HG03457 (cell line): ENCODE results near the gene USP24.

Source experiments
- ATAC-seq: cut with Tn5 transposase; IDR thresholded peaks from one replicate; pipeline ENCODE4 v1.9.1; 2021; ENCODE audit warnings: moderate number of reproducible peaks; ENCODE audit not compliant: unreplicated experiment

USP24 gene

DNA sequence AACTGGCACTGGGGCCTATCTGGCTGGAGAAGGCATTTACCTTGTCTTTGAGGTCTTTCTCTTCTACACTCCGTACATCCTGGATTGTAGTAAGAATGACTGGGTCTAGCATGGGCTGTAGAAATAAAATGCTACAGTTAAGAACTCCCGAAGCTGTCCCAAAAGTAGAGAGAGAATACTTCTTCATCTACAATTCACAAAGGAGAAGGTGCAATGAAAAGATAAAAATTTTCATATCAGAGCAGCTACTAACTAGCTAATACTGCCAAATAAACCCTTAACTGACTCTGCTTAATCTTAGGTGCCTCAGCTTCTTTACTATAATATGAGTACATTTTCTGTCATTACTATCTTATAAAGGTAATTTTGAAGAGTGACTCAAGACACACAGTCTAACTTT lies 55.6 kb downstream of the USP24 start:
- no peak for ATAC-seq

GRCh38 chr1:55156608-55157007 lies 58.6 kb downstream of the USP24 start:
- no peak for ATAC-seq

DNA sequence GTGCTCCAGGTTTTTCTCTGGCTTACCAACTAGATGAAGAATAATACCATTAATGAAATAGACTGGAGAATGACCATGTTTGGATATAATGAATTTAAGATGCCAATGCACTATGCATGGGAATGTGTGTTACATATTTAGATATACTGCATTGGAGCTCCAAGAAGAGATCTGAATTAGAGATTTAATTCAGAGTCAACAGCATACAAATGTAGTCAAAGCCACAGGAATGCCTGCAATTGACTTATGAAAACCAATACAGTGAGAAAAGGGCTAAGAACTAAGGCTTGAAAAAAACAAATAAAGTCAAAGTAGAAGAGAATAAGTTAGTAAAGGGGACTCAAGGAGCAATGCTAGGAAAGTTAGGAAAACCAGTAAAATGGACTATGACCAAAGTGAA lies 59.1 kb downstream of the USP24 start:
- ATAC-seq: no peak

GRCh38 chr1:55155522-55155921 lies 59.6 kb downstream of the USP24 start:
- ATAC-seq: no peak

GRCh38 chr1:55154616-55155015 lies 60.5 kb downstream of the USP24 start:
- ATAC-seq: no peak

DNA sequence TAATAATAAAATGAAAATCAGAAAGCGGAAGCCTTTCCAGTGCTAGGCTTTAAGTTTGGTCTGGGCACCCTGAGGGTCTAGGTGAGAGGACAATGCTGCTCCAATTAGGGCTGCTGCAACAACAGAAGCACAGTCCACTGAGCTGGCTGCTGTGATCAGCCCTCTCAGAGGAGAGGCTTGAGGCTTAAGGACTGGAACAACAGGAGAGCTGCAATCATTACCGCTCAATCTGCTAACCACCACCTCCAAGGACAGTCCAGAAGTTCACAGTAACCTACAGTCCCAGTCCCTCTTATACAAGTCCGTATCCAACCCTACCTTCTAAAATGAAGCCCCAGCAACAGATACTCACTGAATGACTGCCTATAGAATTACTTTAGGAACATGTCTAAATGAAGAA lies 62.1 kb downstream of the USP24 start:
- ATAC-seq: no peak

DNA sequence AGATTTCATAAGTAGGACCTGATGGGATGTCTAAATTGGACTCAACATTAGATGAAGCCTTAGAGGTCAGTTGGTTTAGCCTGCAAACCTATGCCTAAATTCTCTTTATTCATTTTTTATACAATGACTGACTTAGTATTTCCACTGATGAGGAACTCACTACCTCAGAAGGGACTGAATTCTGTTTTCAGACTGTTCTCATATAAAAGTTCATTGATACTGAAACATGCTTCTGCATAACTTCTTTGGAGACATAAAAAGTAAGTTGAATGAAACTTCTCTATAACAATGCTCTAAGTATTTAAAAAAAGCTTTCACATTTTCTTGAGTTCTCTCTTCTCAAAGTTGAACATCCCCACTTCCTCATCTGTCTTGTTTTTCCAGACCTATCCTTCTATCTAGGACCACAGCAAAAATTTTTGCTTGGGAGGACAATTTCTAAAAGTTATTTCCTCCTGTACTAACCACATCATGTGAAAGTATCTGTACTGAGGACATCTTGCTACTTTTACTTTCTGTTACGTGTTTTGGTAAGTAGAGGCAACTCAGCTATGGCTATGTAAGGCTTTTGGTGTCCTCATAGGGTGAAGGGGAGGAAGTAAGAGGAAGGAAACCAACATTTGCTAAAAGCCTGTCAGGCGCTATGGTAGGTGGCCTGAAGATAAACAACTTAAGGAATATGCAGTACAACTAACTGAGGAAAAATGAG lies 64.1 kb downstream of the USP24 start:
- peak; percentile 87 for ATAC-seq

GRCh38 chr1:55148676-55149075 lies 66.5 kb downstream of the USP24 start:
- ATAC-seq: no peak

GRCh38 chr1:55147524-55147923 lies 67.6 kb downstream of the USP24 start:
- ATAC-seq: no peak

DNA sequence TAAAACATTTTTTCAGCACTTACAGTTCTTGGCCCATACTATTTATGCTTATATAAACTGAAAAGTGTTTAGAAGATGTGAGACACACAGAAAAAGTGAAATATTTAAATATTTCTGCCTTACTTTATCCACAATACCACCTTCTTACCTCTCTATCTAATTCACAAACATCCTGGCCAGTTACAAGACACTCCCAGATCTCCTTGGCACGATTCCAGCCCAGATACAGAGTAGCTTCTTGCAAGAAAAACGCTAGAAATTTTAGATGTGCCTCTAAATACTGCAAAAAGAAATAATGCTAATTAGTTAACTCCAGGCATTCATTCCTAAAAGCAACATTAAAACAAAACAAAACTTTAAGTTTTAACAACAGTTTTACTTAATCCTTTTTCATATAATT lies 68.4 kb downstream of the USP24 start:
- ATAC-seq: no peak

DNA sequence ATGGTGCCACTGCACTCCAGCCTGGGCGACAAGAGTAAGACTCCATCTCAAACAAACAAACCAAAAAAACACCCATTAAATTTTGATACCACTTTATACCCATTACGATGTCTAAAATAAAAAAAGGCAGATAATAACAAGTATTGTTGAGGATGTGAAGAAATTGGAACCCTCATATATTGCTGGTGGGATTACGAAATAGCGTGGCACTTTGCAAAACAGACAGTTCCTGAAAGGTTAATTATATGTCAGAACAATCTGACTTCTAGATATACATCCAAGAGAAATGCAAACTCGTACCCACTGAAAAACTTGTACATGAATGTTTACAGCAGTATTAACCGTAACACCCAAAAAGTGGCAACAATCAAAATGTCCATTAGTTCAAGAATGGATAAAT lies 70.3 kb downstream of the USP24 start:
- ATAC-seq: no peak

GRCh38 chr1:55143684-55144083 lies 71.5 kb downstream of the USP24 start:
- no peak for ATAC-seq

- ATAC-seq: no peak
Observed at GRCh38 chr1:55141295-55141893, 73.8 kb downstream of the USP24 start.

GRCh38 chr1:55140546-55140983 lies 74.6 kb downstream of the USP24 start:
- peak; percentile 74 for ATAC-seq

DNA sequence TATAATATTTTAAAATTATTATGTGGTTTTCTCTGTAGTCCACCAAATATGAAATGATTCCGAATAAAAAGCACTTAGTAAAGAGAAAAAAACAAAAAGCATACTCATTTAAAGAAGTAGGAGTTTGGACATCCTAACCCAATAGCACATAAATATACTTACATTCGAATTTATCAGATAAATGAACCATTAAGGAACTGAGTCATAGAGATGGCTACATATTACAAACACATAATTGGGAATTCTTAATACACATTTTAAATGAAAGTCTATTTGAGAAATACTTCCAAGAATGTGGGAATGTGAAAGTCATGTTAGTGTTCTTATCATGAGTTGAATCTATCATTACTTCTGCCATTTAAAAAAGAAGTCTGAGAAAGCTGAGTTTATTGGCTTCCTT lies 75.0 kb downstream of the USP24 start:
- ATAC-seq: no peak

DNA sequence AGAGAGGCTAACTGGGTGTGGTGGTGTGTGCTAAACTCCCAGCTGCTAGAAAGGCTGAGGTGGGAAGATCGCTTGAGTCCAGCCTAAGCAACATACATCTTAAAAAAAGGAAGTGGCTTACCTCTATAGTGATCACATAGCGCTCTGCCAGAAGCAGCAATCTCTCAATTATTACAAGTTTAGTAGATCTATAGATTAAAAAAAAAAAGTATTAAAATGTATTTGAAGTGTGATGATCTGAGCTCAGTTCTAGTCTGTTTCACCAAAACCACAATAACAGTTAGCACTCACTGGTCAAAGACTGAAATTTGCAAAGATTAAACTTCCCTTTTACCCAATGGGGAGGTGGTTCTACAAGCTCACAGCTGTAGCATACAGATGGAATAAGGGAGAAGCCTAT lies 76.3 kb downstream of the USP24 start:
- ATAC-seq: no peak

DNA sequence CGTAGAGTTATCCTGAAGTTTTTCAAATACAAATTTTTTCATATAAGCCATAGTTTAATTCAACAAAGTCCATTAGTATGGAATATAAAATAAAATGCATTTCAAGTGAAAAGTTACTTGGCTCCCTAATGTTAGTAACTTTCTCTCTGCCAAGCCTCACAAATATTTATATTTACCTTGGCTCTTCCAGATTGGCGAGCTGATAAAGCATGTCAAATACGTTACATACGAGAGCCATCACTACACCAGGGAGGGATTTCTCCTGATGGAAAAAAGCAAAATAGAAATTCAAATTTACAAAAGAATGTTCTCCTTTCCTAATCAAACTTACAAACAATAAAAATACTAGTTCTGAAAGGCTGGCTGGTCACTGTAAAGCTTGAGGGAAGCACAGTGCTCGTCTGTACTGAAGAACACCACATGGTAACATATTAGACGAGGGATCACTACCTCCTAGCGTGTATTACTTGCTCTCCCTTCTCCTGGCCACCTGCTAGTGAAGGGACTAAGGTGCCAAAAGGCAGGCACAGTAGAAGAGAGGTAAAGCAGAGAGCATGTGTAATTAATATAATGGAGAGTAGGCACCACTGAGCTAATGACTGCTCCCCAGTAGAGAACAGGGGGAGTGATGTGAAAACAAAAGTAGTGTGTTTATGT lies 80.9 kb downstream of the USP24 start:
- ATAC-seq: no peak

- ATAC-seq: no peak
Observed at GRCh38 chr1:55131801-55132200, 83.4 kb downstream of the USP24 start.

- no peak for ATAC-seq
Observed at GRCh38 chr1:55131218-55131617, 83.9 kb downstream of the USP24 start.

- ATAC-seq: no peak
Observed at GRCh38 chr1:55129194-55129728, 85.9 kb downstream of the USP24 start.

- no peak for ATAC-seq
Observed at GRCh38 chr1:55128418-55128995, 86.7 kb downstream of the USP24 start.
